Measurements from ENCODE around the gene OR4D6. TPM values are rescaled to one million over a fixed set of nuclear protein-coding genes. Genes with fewer than 3 reads are reported as not detected.
A peak's percentile ranks its signal among the peaks of the same experiment; 100 is the strongest.

Gene OR4D6
- total RNA-seq, 4 donors from 2014 or later: not detected

- Histone ChIP-seq H3K4me3 (no peak overlapping the region), H3K36me3 (no peaks in the 10 kb centered on the region), H3K27ac (no peak overlapping the region), H3K4me1 (no peaks in the 10 kb centered on the region), H3K9me3 (no peaks in the 10 kb centered on the region), H3K27me3 (no peaks in the 10 kb centered on the region)
- 79 to 85% methylated on average over 2 of the region's 2 CpGs for WGBS, 2 donors
- no peak for DNase-seq (ENCODE audit: low spot score in 2 of 2)
- TF ChIP-seq CTCF (IDR thresholded peaks at IDR 0.05): no peak
- TF ChIP-seq POLR2A (IDR thresholded peaks at IDR 0.05): no peak
- TF ChIP-seq EP300 (IDR thresholded peaks at IDR 0.05): no peak
Measured at GRCh38 chr11:59423835-59424234, 32.9 kb upstream of the OR4D6 start.

GRCh38 chr11:59425131-59425530, 31.6 kb upstream of the OR4D6 start:
- H3K4me3 ChIP-seq: no peak overlapping the region
- no peak overlapping the region for H3K27ac ChIP-seq
- no peaks in the 10 kb centered on the region for H3K27me3 ChIP-seq
- no peaks in the 10 kb centered on the region for H3K36me3 ChIP-seq
- H3K4me1 ChIP-seq: no peaks in the 10 kb centered on the region
- WGBS, 2 donors: 79% methylated on average over 4 of the region's 4 CpGs
- H3K9me3 ChIP-seq: no peaks in the 10 kb centered on the region
- no peak for DNase-seq (ENCODE audit: low spot score in 2 of 2)
- TF ChIP-seq CTCF (IDR thresholded peaks at IDR 0.05) (no peak), POLR2A (IDR thresholded peaks at IDR 0.05) (no peak), EP300 (IDR thresholded peaks at IDR 0.05) (no peak)

- H3K36me3 ChIP-seq: no peaks in the 10 kb centered on the region
- no peak within 1 kb of the TSS for H3K4me3 ChIP-seq
- H3K27me3 ChIP-seq: no peaks in the 10 kb centered on the region
- TF ChIP-seq CTCF (IDR thresholded peaks at IDR 0.05) (no peak), POLR2A (IDR thresholded peaks at IDR 0.05) (no peak), EP300 (IDR thresholded peaks at IDR 0.05) (no peak)
- H3K27ac ChIP-seq: no peak within 1 kb of the TSS
- no peaks in the 10 kb centered on the region for H3K4me1 ChIP-seq
- no peaks in the 10 kb centered on the region for H3K9me3 ChIP-seq
- WGBS, 2 donors: 42 to 43% methylated on average over 5 of the region's 5 CpGs
- no peak for DNase-seq (ENCODE audit: low spot score in 2 of 2)
Measured at GRCh38 chr11:59426361-59427067, 30.2 kb upstream of the OR4D6 start, which contains the start of gene OR5A2. TSS of gene OR5A2 (minus strand) at chr11:59426413. CDS start at chr11:59422953, 3,460 bp downstream.

GRCh38 chr11:59427068-59427382, 29.7 kb upstream of the OR4D6 start:
- H3K9me3 ChIP-seq: no peaks in the 10 kb centered on the region
- H3K4me1 ChIP-seq: no peaks in the 10 kb centered on the region
- H3K27ac ChIP-seq: no peak overlapping the region
- no peak for DNase-seq (ENCODE audit: low spot score in 2 of 2)
- H3K27me3 ChIP-seq: no peaks in the 10 kb centered on the region
- no peaks in the 10 kb centered on the region for H3K36me3 ChIP-seq
- no peak overlapping the region for H3K4me3 ChIP-seq
- TF ChIP-seq POLR2A (IDR thresholded peaks at IDR 0.05): no peak
- no peak for TF ChIP-seq CTCF (IDR thresholded peaks at IDR 0.05)
- TF ChIP-seq EP300 (IDR thresholded peaks at IDR 0.05): no peak

- Histone ChIP-seq H3K27ac (no peak overlapping the region), H3K9me3 (no peaks in the 10 kb centered on the region), H3K4me1 (no peaks in the 10 kb centered on the region), H3K27me3 (no peaks in the 10 kb centered on the region), H3K4me3 (no peak overlapping the region), H3K36me3 (no peaks in the 10 kb centered on the region)
- peak in 1 of 2 donors; percentile 69 for DNase-seq (ENCODE audit: low spot score in 2 of 2)
- TF ChIP-seq CTCF (IDR thresholded peaks at IDR 0.05) (peak; percentile 37 to 63 (median 52)), EP300 (IDR thresholded peaks at IDR 0.05) (no peak), POLR2A (IDR thresholded peaks at IDR 0.05) (no peak)
- 64 to 67% methylated on average over 4 of the region's 4 CpGs for WGBS, 2 donors
Measured at GRCh38 chr11:59429924-59430516, 26.7 kb upstream of the OR4D6 start.

Measured in tibial nerve (tissue), 4 donors.